DND-41 (cell line): ENCODE measurements around the gene ASCL3.

ENCODE experiments used
- ATAC-seq: fragments of 200-7000 bp; cut with Tn5 transposase; 3 replicates; pipeline ENCODE4 v1.9.1; 2021; ENCODE audit warnings: low read depth; ENCODE audit not compliant: insufficient read depth
- DNase-seq: peaks from one replicate; pipeline ENCODE4 v3.0.0-alpha.2; 2020
- H2AFZ ChIP-seq: 2 replicates; pipeline ENCODE4 v1.6.0; 2012; ENCODE audit warnings: low read depth, low read length
- H3K27ac ChIP-seq: 2 replicates; pipeline ENCODE4 v1.5.1; 2012; ENCODE audit warnings: low read length, inconsistent platforms
- H3K27me3 ChIP-seq: fragments of 200-600 bp; sonication (generic); 2 replicates; pipeline ENCODE4 v1.6.0; 2012; ENCODE audit warnings: low read length, mild to moderate bottlenecking, inconsistent platforms; ENCODE audit not compliant: insufficient read depth, poor library complexity
- H3K36me3 ChIP-seq: 2 replicates; pipeline ENCODE4 v1.5.1; 2012; ENCODE audit warnings: low read length, inconsistent platforms; ENCODE audit not compliant: insufficient read depth
- H3K4me1 ChIP-seq: 2 replicates; pipeline ENCODE4 v1.5.1; 2012; ENCODE audit warnings: mild to moderate bottlenecking, low read length; ENCODE audit not compliant: insufficient read depth
- H3K4me2 ChIP-seq: 2 replicates; pipeline ENCODE4 v1.6.0; 2012; ENCODE audit warnings: mild to moderate bottlenecking, moderate library complexity, low read length, inconsistent platforms; ENCODE audit not compliant: insufficient read depth
- H3K4me3 ChIP-seq, 2 experiments: fragments of 200-600 bp in 1 of 2; shearing (Covaris generic) in 1 of 2; 2 replicates each; pipeline ENCODE4 v1.5.1; 2012 to 2016; ENCODE audit warnings: inconsistent platforms in 2 of 2, low read length in 2 of 2, mild to moderate bottlenecking in 2 of 2, low read depth in 1 of 2, moderate library complexity in 1 of 2
- H3K79me2 ChIP-seq: 2 replicates; pipeline ENCODE4 v1.6.0; 2012; ENCODE audit warnings: low read length, inconsistent platforms; ENCODE audit not compliant: insufficient read depth
- H3K9ac ChIP-seq: 2 replicates; pipeline ENCODE4 v1.6.0; 2012; ENCODE audit warnings: low read depth, mild to moderate bottlenecking, inconsistent platforms, low read length, moderate library complexity
- H3K9me3 ChIP-seq: 2 replicates; pipeline ENCODE4 v1.5.1; 2012; ENCODE audit warnings: low read length, moderate library complexity, mild to moderate bottlenecking, inconsistent platforms; ENCODE audit not compliant: insufficient read depth, severe bottlenecking
- H4K20me1 ChIP-seq: 2 replicates; pipeline ENCODE4 v1.6.0; 2012; ENCODE audit warnings: low read length; ENCODE audit not compliant: insufficient read depth
- EZH2 ChIP-seq: IDR thresholded peaks from 3 replicates; pipeline ENCODE4 v1.6.1; 2012; ENCODE audit warnings: borderline replicate concordance, low read depth, mild to moderate bottlenecking, moderate library complexity, low read length, inconsistent platforms; ENCODE audit not compliant: severe bottlenecking
- TF ChIP-seq, protein P1 (sequence below): IDR thresholded peaks from 2 replicates; pipeline ENCODE4 v1.5.1; 2012; ENCODE audit warnings: borderline replicate concordance, low read length, moderate library complexity, mild to moderate bottlenecking; ENCODE audit not compliant: poor library complexity, severe bottlenecking; ENCODE audit errors: extremely low read depth

ASCL3 gene

GRCh38 chr11:8913961-8914660 lies 28.7 kb downstream of the ASCL3 start:
- TF ChIP-seq, protein P1, sequence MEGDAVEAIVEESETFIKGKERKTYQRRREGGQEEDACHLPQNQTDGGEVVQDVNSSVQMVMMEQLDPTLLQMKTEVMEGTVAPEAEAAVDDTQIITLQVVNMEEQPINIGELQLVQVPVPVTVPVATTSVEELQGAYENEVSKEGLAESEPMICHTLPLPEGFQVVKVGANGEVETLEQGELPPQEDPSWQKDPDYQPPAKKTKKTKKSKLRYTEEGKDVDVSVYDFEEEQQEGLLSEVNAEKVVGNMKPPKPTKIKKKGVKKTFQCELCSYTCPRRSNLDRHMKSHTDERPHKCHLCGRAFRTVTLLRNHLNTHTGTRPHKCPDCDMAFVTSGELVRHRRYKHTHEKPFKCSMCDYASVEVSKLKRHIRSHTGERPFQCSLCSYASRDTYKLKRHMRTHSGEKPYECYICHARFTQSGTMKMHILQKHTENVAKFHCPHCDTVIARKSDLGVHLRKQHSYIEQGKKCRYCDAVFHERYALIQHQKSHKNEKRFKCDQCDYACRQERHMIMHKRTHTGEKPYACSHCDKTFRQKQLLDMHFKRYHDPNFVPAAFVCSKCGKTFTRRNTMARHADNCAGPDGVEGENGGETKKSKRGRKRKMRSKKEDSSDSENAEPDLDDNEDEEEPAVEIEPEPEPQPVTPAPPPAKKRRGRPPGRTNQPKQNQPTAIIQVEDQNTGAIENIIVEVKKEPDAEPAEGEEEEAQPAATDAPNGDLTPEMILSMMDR: peak; percentile 87
- TF ChIP-seq EZH2: no peak
- peaks cover 44% of the 10 kb centered on the region for H3K4me1 ChIP-seq
- H3K27ac ChIP-seq: peak overlapping the region; percentile 57; the same call in 1 of the 2 replicates
- H3K4me3 ChIP-seq: peak overlapping the region in 1 of 2 experiments; percentile 23; a peak in 1 of 4 replicates
- peak overlapping the region; percentile 25; the same call in 1 of the 2 replicates for H3K9ac ChIP-seq
- peaks cover 36% of the 10 kb centered on the region for H3K79me2 ChIP-seq
- no peaks in the 10 kb centered on the region for H3K9me3 ChIP-seq
- peaks cover 52% of the 10 kb centered on the region for H3K36me3 ChIP-seq
- peak; percentile 68 for DNase-seq
- 0 out of 2 replicates have a peak overlapping the region, but pooled peaks have one; percentile 19 for H2AFZ ChIP-seq
- H3K27me3 ChIP-seq: no peaks in the 10 kb centered on the region
- peaks cover 4% of the 10 kb centered on the region; the same call in 1 of the 2 replicates for H4K20me1 ChIP-seq
- H3K4me2 ChIP-seq: peak overlapping the region; percentile 51
- peak; percentile 29; the same call in 2 of the 3 replicates for ATAC-seq

- H3K79me2 ChIP-seq: peaks cover 36% of the 10 kb centered on the region
- peak within 1 kb of the TSS; percentile 91 for H3K27ac ChIP-seq
- no peaks in the 10 kb centered on the region for H3K9me3 ChIP-seq
- TF ChIP-seq, protein P1: no peak
- no peak for TF ChIP-seq EZH2
- peak; percentile 91 for ATAC-seq
- DNase-seq: peak; percentile 99
- H4K20me1 ChIP-seq: peaks cover 4% of the 10 kb centered on the region; the same call in 1 of the 2 replicates
- H3K27me3 ChIP-seq: no peaks in the 10 kb centered on the region
- peaks cover 44% of the 10 kb centered on the region for H3K4me1 ChIP-seq
- peak within 1 kb of the TSS; percentile 88 to 97 for H3K4me3 ChIP-seq
- peak within 1 kb of the TSS; percentile 93 for H2AFZ ChIP-seq
- peak within 1 kb of the TSS; percentile 89 for H3K4me2 ChIP-seq
- peak within 1 kb of the TSS; percentile 96 for H3K9ac ChIP-seq
- H3K36me3 ChIP-seq: peaks cover 23% of the 10 kb centered on the region
Measured at GRCh38 chr11:8911029-8911823, 31.6 kb downstream of the ASCL3 start, which contains the start of gene AKIP1. Gene AKIP1, plus strand, starts transcription at chr11:8911189. Its CDS starts 261 bp downstream, at chr11:8911450.

DNA sequence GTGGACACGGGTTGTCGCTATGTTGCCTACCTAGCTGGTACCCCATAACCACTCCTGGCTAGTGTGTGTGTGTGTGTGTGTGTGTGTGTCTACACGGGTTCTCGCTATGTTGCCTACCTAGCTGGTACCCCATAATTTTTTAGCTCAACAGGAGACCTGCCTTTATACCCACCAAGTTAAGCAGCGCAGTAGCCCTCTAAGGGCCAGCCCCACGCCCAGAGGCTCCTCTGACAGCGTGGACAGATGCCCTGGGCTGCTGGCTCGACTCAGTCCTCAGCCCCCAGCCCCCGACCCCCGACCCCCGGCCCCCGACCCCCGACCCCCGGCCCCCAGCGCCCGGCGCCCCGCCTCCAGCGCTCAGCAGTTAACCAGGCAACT lies 32.2 kb downstream of the ASCL3 start:
- Histone ChIP-seq H2AFZ (peak overlapping the region; percentile 93), H3K27me3 (no peaks in the 10 kb centered on the region), H3K36me3 (peaks cover 21% of the 10 kb centered on the region), H3K9ac (peak overlapping the region; percentile 60), H3K4me1 (peaks cover 44% of the 10 kb centered on the region), H3K4me3 (peak overlapping the region; percentile 23 to 88; a peak in 3 of 4 replicates), H4K20me1 (peaks cover 4% of the 10 kb centered on the region; the same call in 1 of the 2 replicates), H3K4me2 (peak overlapping the region; percentile 89), H3K79me2 (peaks cover 36% of the 10 kb centered on the region), H3K9me3 (no peaks in the 10 kb centered on the region), H3K27ac (peak overlapping the region; percentile 77)
- TF ChIP-seq EZH2: no peak
- TF ChIP-seq, protein P1: no peak
- DNase-seq: no peak
- ATAC-seq: peak; percentile 16
